Suprapubic skin (tissue), 4 donors: ENCODE results near the gene NHSL2.

Source experiments
- CTCF ChIP-seq, 2 donors: fragments of 200-600 bp in 1 of 2; fragments of 450-650 bp in 1 of 2; sonication (generic) in 1 of 2; IDR thresholded peaks; one replicate each; pipeline ENCODE4 v1.5.1; 2016 to 2019; ENCODE audit warnings: antibody characterized with exemption in 2 of 2, mild to moderate bottlenecking in 1 of 2, moderate library complexity in 1 of 2
- EP300 ChIP-seq: sonication (generic); formaldehyde crosslinking; IDR thresholded peaks from one replicate; pipeline ENCODE4 v1.6.1; 2017; ENCODE audit warnings: antibody characterized with exemption
- POLR2A ChIP-seq, 2 donors: fragments of 450-650 bp; IDR thresholded peaks; one replicate each; pipeline ENCODE4 v1.6.1; 2017; ENCODE audit warnings: antibody characterized with exemption in 2 of 2, mild to moderate bottlenecking in 2 of 2, moderate library complexity in 2 of 2
- POLR2AphosphoS5 ChIP-seq, 3 donors: sonication (generic); formaldehyde crosslinking; IDR thresholded peaks; one replicate each; pipeline ENCODE4 v1.6.1; 2017; ENCODE audit warnings: antibody characterized with exemption in 3 of 3

- TF ChIP-seq CTCF (IDR thresholded peaks at IDR 0.05) (no peak), POLR2A (IDR thresholded peaks at IDR 0.05) (no peak), POLR2AphosphoS5 (IDR thresholded peaks at IDR 0.05) (no peak), EP300 (no peak)
Observed at GRCh38 chrX:71955530-71956120, 45.0 kb downstream of the NHSL2 start.
